DMS53 (cell line): ENCODE results near the gene TGFBR3.

Experiments used
- DNase-seq: peaks from one replicate; lab custom pipeline; 2025; lab: John Stamatoyannopoulos, UW

The TGFBR3 gene

DNA sequence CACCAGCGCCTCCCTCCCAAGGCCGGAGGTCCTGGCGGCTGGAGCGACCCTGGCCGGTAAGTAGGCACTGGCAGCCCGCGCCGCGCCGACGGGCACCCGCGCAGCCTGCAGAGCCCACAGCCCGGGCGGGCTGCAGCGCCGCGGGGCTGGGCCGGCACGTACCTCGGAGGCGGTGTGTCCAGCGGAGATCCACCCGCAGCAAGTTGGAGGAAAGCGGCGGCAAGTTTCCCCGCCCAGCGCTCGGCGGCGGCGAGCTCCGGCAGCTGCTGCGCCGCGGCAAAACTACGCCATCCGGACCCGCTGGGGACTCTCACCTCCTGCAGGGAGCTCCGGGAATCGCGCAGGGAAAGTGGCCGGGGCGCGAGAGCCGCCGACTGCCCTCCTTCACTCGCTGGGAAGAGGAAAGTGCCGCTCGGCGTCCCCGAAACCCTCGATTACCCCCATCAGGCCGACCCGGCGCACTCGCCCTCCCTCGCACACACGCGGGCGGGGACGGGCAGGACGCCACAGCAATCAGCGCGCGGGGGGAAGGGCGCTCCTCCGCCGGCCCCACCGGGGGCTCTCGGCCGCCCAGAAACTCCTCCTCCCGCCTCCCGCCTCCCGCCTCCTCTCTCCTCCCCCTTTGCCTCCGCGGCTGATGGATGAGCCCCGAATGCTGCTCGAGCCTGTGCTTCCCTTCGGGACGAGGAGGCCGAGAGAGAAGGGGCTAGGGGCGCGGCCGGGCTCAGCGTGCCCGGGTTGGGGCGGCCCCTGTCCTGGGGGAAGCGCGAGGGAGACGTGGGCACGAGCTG is at the start of gene TGFBR3:
TSS of gene TGFBR3 (minus strand) at position 436 of the 791 bp plus-strand sequence. CDS start 24,620 bp downstream, outside the sequence.
- peak; percentile 94 for DNase-seq

DNA sequence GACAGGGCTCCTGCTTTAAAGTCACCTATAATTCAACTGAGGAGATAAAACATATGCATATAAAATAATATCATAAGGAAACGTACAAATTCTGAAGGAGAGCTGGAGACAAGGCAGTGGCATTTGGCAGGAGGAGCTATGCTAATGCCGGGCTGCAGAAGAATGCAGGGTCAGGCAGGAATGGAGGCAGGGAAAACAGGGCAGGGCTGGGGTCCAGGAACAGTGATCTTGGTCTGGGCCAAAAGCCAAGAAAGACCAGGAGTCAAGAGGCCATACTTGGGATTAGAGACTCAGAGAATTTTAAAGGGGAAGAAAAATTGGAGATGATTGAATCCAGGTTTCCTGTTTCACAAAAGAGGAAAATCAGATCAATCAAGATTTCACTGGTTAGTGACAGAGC is 43.3 kb upstream of the TGFBR3 start:
- no peak for DNase-seq

DNA sequence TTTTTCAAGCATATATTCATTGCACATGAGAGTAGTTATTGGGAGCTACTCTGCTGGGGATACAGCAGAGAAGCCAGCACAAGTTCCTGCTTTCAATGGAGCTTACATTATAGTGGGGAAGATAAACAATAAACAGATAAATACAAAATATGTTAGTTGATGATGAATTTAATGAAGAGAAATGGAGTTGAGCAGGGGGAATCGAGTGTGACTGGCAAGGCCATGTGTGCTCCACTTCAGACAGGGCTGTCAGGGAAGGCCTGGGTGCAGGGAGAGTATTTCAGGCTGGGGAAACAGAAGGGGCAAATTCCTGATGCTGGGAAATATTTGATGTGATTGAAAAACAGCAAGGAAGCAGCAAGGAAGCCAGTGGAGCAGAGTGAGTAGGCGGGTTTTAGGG is 42.1 kb upstream of the TGFBR3 start:
- no peak for DNase-seq

DNA sequence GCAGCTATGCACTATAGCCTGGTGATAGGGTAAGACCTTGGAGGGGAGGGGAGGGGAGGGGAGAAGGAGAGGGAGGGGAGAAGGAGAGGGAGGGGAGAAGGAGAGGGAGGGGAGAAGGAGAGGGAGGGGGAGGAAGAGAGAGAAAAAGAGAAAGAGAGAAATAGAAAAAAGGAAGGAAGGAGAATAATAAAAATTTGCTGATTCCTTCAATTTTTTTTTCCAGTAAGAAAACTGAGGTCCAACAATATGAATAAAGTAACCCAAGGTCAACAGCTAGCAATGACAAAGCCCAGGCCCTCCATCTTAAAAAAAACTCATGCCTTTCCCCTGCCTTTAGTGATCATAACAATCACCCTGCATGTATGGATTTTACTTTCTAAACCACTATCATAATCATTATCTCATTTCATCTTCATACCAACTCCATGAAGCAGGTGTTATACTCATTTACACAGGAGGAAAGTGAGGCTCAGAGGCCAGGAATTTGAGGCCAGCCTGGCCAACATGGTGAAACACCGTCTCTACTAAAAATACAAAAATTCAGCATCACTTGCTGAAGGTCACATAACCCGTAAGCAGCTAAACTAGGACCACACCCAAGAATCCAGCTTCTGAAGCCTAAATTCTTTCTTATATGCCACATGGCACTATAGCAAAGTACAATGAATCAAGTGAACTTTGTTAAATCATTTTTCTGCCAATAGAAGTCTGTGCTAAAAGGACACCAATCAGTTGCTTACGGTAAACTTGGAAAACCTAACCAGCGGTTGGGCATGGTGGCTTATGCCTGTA is 39.9 kb upstream of the TGFBR3 start:
- DNase-seq, result no peak

DNA sequence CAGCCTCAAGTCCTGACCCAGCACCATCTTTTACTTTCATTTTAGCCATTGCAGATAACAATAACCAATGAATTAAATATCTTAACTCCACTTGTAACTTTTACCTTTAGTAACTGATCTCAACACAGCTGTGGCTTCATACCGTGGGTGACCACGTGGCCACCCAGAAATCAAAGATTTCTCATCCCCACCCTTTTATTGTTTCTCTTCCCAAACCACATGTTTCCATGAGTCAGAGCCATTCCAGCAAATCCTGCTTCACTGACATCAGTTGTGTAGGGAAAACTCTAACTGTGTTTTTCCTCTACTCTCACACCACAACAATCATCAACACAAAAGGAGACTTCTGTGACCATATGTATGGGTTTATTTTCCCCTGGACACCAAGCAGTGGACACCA is 38.2 kb upstream of the TGFBR3 start:
- DNase-seq, result no peak

DNA sequence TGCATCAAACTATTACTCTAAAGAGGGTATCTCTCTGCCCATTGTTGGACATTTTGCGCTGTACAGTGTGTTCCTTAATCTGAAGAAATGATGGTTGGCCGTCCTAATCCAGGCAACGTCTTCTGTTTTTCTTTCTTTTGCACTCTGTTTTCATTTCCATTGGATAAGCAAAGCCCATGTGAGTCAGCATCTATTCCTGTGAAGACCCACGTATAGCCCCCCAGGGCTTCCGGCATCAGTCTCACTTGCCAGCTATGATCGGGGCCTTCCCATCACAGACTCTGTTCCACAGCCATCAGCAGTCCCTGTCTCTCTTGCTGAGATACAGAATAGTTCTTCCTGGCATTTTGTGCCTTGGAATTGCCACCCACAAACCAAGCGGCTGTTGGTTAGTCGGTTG is 34.0 kb upstream of the TGFBR3 start:
- DNase-seq, result no peak

DNA sequence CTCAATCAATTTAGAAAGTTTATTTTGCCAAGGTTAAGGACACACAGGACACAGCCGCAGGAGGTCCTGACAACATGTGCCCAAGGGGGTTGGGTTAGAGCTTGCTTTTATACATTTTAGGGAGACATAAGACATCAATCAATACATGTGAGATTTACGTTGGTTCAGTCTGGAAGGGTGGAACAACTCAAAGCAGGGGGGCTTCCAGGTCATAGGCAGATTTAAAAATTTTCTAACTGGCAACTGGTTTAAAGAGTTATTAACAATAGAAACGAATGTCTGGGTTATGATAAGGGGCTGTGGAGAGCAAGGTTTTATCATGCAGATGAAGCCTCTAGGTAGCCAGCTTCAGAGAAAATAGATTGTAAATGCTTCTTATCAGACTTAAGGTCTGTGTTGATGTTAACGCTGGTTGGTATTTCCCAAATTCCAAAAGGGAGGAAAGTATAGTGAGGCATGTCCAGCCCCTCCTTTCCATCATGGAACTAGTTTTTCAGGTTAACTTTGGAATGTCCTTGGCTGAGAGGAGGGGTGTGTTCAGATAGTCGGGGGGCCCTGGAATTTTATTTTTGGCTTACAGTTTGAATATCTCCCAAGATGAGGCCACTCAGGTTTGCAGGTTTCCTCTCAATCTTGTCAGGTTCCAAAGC is 31.0 kb upstream of the TGFBR3 start:
- no peak for DNase-seq

DNA sequence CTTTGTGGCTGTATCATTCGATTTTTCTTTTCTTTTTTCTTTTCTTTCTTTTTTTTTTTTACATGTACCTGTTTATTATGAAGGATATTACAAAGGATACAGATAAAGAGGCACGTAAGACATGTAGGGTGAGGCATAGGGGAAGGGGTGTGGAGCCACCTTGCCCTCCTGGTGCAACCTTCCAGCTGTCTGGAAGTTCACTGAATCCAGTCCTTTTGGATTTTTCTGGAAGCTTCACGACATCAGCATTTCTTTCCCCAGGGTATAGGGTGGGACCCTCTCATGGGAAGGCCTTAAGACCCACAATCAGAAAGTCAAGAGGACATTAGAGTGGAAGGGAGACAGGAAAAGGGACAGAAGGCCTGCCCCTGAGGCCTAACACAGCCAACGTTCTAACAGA is 30.1 kb upstream of the TGFBR3 start:
- no peak for DNase-seq

DNA sequence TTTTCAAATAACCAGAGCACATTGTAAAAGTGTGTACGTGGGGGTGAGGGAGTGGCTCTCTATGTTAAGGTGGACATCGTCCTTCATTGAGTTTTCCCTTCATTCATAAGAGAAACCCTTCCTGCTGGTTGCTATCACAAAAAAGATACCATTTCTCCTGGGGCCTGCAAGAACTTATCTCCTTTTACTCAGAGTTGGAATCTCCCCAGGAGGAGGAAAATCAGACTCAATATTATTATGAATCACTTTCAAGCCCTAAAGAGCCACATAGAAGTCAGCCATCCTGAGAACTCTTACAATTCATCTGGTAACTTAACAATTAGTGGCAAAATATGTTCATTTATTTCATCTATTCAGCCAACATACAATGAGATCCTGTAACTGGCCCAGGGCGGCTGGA is 27.1 kb upstream of the TGFBR3 start:
- DNase-seq, result no peak

DNA sequence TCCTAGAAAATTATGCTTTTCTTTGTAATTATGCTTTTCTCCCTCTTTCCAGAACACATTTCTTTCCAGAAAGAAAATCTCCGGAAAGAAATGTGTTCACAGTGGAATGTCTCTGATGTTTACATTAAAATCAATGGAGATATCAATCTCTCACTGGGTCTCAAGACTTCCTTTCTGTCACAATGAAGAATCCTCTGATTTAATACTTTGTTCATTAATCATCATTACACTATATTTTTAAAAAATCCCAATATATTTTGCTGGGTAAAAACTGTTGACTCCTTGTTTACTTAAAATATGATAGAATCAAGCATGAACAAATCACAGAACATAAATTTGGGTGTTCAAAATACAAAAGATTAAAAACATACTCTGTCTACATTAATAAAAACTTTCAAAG is 26.3 kb upstream of the TGFBR3 start:
- DNase-seq, result no peak

DNA sequence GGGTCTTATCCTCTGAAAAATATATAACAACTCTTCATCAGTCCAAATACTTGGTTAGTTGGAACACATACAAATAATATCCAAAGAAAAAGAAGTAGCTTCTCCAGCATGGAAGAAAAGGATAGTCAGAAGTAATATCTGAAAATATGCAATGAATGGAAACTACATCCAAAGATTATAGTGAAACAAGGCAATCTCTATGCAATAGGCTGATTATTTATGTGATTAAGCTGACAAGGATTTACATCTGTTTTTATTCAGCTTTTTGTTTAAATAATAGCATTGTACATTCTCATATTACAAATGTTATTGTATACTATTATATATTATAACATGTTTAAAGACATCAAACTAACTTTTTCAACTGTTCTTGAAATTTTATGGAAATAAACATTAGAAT is 15.3 kb upstream of the TGFBR3 start:
- no peak for DNase-seq

DNA sequence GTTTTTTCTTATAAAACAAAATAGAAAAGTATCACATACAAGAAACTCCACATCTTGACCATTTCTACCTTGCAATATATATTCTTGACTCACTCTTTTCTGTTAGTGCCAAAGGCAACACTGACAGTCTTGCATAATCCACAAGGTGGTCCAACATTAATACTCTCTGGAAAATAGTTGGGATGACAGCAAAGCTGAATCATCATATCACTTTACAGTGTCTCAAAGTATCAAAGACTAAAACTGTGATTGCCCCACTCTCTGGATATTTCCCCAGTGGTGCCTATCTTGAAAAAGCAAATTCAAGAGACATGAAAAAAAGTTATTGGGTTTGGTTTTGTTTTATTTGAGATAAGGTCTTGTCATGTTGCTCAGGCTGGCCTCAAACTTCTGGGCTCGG is 14.6 kb upstream of the TGFBR3 start:
- no peak for DNase-seq

DNA sequence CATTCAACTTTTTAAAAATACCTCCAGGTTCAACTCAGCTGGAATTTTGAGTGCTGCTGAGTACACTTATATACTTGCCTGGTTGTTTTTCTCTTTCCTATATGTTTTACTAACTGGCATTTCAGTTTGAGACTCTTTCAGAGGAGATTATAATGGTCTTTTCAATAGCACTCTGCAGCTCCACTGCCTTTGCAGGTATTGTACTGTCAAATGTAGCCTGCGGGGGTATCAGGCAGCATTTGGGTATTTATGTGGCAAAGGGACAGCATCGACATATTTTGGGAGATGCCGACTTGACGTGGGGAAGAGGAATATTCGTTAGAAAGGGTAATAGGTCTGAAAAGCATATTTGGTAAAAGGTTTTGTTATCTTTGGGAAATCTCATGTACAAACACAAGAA is 11.1 kb upstream of the TGFBR3 start:
- DNase-seq, result no peak

DNA sequence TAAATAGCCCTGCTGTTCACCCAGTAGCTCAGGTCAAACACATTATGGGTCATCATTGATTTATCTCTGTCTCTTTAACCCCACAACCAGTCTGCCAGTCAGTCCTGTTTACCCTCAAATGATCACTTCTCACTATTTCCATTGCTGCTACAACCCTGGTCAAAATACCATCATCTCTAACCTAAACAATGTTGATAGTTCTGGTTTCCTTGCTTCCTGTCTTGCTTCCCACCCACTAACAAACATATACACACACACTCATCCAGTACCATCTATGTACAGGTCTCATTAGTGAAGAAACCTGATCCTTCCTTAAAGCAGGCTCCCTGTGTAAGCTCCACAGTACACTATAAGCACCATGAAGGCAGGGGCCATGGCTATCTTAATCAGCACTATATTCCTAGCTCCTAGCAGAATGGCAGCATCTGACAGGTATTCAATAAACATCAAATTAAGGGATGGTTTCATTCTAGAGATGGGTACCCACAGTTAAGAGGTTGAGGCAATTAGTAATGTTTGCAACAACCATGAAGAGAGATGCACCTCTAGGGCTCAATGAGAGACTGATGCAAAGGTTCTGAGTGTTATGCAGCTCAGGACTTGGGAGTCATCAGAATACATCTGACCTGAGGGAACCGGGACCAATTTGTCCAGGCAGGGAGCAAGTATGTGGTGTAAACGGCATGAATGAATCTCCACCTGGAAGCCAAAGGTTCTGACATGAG is 10.0 kb upstream of the TGFBR3 start:
- no peak for DNase-seq

DNA sequence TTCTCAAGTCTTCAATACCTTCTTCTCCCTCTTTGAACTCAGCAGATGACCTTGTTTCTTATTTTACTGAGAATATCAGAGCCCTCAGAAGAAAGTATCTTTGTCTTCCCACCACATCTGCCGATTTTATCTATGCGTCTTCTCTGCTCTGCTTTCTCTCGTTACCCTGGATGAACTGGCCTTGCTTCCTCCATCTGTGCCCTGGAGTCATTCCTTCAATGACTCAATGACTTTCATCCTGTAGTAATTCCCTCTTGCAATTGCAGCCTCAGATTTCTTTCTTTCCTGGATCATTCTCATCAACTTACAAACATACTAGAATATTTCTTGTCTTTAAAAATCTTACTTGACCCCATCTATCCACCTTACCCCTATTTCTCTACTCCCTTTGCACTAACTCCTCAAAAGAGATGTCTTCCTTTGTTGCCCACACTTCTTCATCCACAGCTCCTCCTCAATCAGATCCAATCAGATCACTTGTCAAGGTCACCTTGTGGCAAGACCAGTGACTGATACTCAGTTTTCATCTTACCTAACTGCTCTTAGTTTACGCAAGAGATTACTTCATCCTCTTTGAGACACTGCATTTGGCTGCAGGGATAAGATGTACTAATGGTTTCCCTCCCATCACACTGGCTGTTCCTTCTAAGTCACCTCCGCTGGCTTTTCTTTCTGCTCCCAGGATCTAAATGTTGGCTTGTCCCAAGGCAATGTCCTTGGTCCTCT is 8.2 kb upstream of the TGFBR3 start:
- no peak for DNase-seq

DNA sequence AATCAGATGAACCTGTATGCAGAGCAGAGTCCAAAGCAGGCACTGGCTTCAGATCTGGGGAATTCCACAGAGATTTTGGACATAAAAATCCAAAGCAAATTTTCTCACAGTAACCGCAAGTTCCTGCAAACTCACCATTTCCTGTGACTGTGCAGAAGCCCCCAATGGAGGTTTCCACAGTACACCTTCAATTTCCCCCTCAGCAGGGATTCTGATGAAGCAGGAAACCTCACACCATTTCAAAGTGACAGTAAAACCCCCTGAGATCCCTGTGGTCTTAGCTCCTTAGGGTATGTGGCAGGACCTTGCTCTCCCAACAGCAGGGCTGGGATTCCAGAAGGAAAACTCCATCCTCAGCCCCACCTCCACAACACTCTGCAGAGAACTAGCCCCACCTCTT is 6.0 kb upstream of the TGFBR3 start:
- no peak for DNase-seq

DNA sequence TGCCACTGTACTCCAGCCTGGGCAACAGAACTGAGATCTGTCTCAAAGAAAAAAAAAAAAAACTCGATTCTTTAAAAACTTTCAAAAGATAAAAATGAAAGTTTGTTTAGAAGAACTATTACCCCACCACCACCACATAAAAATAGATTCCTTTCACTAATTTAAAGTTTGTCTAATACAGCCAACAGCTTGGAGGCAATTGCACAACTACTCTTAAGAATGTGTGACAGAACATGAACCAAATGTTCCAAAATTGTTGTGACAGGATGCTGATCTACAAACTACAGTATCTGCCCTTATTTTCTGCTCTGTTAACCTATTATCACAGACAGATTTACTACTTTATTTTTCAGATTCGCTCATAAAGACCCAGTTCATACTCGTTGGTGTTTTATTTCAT is 5.5 kb upstream of the TGFBR3 start:
- no peak for DNase-seq

DNA sequence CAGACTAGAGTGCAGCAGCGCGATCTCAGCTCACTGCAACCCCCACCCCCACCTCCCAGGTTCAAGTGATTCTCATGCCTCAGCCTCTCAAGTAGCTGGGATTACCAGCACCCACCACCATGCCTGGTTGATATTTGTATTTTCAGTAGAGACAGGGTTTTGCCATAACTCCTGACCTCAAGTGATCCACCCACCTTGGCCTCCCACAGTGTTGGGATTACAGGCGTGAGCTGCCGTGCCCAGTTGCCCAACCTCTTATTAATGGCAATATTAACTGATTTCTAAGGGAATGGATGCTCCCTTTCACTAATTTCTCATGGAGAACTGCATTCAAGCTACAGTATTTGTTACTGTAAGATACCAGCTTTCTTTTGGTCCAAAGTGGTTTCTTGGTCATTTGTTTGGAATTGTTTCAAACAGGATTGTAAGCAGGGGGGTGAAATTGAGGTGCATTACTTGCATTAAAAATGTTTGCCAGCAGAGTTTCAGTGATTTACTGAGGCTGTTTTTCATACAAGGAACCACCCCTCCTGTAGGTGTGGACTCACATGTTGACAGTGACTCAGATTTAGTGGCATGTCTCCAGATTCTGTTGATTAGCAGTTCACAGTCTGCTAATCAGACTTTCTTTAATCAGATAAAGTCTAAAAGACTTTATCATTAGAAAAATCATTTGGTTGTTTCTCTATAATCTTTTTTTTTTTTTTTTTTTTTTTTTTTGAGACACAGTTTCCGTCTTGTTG is 3.9 kb upstream of the TGFBR3 start:
- DNase-seq, result peak; percentile 43

DNA sequence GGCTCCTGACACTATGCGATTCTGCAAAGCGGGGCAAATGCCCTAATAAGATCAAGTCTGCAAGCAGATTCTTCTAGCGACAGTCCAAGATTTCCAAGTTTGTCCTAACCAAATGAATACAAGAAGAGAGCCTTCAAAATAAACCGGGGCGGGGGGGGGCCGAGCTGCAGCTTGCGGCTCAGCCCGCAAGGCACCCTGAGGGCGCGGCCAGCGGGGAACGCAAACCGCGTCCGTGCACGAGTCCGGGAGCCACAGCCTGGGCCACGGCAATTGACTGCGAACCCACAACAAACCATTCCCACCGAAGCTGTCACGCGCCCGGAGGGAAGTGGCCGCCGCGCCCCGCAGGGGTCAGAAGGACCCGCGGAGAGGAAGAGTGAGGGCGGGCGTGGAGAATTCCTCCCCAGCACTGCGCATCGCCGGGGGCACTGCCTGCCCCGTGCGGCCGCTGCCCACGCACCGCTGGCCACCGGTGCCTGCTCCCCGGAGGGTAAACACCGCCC is 687 bp downstream of the TGFBR3 start:
- peak; percentile 69 for DNase-seq

DNA sequence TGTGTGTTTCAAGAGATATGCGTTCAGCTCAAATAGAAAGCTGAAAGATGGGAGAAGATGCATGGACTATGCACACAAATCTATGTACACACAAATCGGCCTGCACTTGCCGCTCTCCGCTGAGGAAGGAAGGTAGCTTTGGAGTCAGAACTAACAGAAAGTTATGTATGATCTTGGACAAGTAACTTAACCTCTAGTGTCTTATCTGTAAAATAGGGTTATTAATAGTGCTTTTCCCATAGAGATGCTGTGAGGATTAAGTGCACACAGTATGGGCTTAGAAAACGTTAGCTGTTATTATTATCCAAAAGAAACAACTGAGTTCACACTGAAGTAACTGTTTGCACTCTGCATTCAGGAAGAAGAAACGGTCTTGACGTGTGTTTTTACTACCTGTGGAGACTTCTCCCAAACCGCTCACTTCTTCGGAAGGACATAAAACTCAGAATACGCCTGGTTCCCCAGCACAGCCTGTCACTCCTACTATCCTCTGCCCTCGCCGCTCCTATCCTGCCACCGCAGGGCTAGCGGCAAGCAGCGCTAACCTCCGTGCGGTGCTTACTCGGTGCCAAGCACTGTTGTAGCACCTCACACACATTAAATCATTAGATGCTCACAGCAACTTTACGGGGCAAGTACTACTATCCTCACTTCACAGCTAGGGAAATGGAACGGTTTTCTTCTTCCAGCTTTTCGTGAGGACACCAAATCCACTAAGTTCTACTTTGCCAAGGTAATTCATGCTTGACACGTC is 1.3 kb downstream of the TGFBR3 start:
- DNase-seq, result peak; percentile 78
